Thyroid gland (tissue), 4 donors: ENCODE results near the gene POU3F2. TPM values are rescaled to one million over a fixed set of nuclear protein-coding genes. Genes with fewer than 3 reads are reported as not detected.

Source experiments
- DNase-seq, 2 donors: peaks; one replicate each; pipeline ENCODE4 v3.0.0-alpha.2; 2019
- H3K27ac ChIP-seq, 3 donors: fragments of 200-600 bp; sonication (generic); 1 replicate in 2 of 3; 2 replicates in 1 of 3; pipeline ENCODE4 v1.5.1; 2016 to 2019; ENCODE audit warnings: mild to moderate bottlenecking in 1 of 3, moderate library complexity in 1 of 3
- H3K27me3 ChIP-seq: fragments of 200-600 bp; sonication (generic); one replicate; pipeline ENCODE4 v1.5.1; 2019
- H3K36me3 ChIP-seq, 2 donors: fragments of 200-600 bp; sonication (generic); one replicate each; pipeline ENCODE4 v1.5.1; 2016 to 2019
- H3K4me1 ChIP-seq, 2 donors: fragments of 200-600 bp; sonication (generic); one replicate each; pipeline ENCODE4 v1.5.1; 2017 to 2019
- H3K4me3 ChIP-seq, 3 donors: fragments of 200-600 bp; sonication (generic); replicated peaks in 1 of 3; 1 replicate in 2 of 3; 2 replicates in 1 of 3; pipeline ENCODE4 v1.5.1; 2016; ENCODE audit warnings: mild to moderate bottlenecking in 1 of 3
- H3K9me3 ChIP-seq: fragments of 200-600 bp; sonication (generic); one replicate; pipeline ENCODE4 v1.5.1; 2017
- CTCF ChIP-seq, 6 experiments: fragments of 200-600 bp in 3 of 6; fragments of 450-650 bp in 3 of 6; sonication (generic) in 3 of 6; IDR thresholded peaks; one replicate each; pipeline ENCODE4 v1.5.1; 2016 to 2019; ENCODE audit warnings: antibody characterized with exemption in 6 of 6, mild to moderate bottlenecking in 2 of 6, inconsistent platforms in 1 of 6, moderate library complexity in 1 of 6
- POLR2A ChIP-seq, 2 donors: fragments of 450-650 bp; IDR thresholded peaks; one replicate each; pipeline ENCODE4 v1.6.1; 2017; ENCODE audit warnings: antibody characterized with exemption in 2 of 2, mild to moderate bottlenecking in 2 of 2, moderate library complexity in 1 of 2
- WGBS, 2 donors: methylation state at CpG; one replicate each; pipeline ENCODE4 v1.1.5; 2017; 5-methylcytosine and 5-hydroxymethylcytosine counted together
- intact Hi-C: fragments of 100-400 bp; cut with DNase I; formaldehyde crosslinking; loops from one replicate; pipeline ENCODE4 v1.15.1; 2023
- total RNA-seq, 4 donors: library from RNA; depleted of rRNA; stranded (reverse); fragments of >200 nt; gene quantifications; one replicate each; pipeline ENCODE4 v1.2.3, GENCODE V29; 2016

POU3F2 gene
- total RNA-seq, 4 donors from 2014 or later, result not detected

- TF ChIP-seq CTCF (IDR thresholded peaks at IDR 0.05), result no peak
- no peak for TF ChIP-seq POLR2A (IDR thresholded peaks at IDR 0.05)
- peaks cover 4 to 9% of the 10 kb centered on the region in 2 donors for H3K4me1 ChIP-seq
- 5 to 13% methylated on average over 17 to 19 of the region's 19 CpGs for WGBS, 2 donors
These were observed 8.7 kb upstream of the POU3F2 start for GRCh38 chr6:98825600-98826230.

GRCh38 chr6:98827295-98828159 lies 6.8 kb upstream of the POU3F2 start:
- H3K4me3 ChIP-seq, result no peak overlapping the region
- TF ChIP-seq CTCF (IDR thresholded peaks at IDR 0.05) (no peak), POLR2A (IDR thresholded peaks at IDR 0.05) (no peak)
- intact Hi-C loops, result no loop called here
- no peaks in the 10 kb centered on the region for H3K36me3 ChIP-seq
- H3K9me3 ChIP-seq, result no peaks in the 10 kb centered on the region
- WGBS, 2 donors, result 5 to 7% methylated on average over 41 to 43 of the region's 44 CpGs
- peaks cover 16 to 26% of the 10 kb centered on the region in 2 donors for H3K4me1 ChIP-seq
- peaks cover 58% of the 10 kb centered on the region for H3K27me3 ChIP-seq
- no peak for DNase-seq
- no peak overlapping the region for H3K27ac ChIP-seq

More at GRCh38 chr6:98825600-98826230, 8.7 kb upstream of the POU3F2 start:
- H3K27ac ChIP-seq, result no peak overlapping the region
- peaks cover 40% of the 10 kb centered on the region for H3K27me3 ChIP-seq
- intact Hi-C loops, result no loop called here
- no peaks in the 10 kb centered on the region for H3K9me3 ChIP-seq
- H3K36me3 ChIP-seq, result no peaks in the 10 kb centered on the region
- H3K4me3 ChIP-seq, result no peak overlapping the region
- no peak for DNase-seq

- TF ChIP-seq CTCF (IDR thresholded peaks at IDR 0.05), result no peak
- TF ChIP-seq POLR2A (IDR thresholded peaks at IDR 0.05), result no peak
- intact Hi-C loops, result no loop called here
These were observed 6.1 kb upstream of the POU3F2 start for GRCh38 chr6:98828211-98828788.

GRCh38 chr6:98828941-98829411 lies 5.4 kb upstream of the POU3F2 start:
- intact Hi-C loops, result no loop called here
- no peaks in the 10 kb centered on the region for H3K9me3 ChIP-seq
- H3K36me3 ChIP-seq, result no peaks in the 10 kb centered on the region
- no peak overlapping the region for H3K4me3 ChIP-seq
- H3K27me3 ChIP-seq, result peaks cover 62% of the 10 kb centered on the region
- TF ChIP-seq CTCF (IDR thresholded peaks at IDR 0.05) (no peak), POLR2A (IDR thresholded peaks at IDR 0.05) (no peak)
- 8 to 11% methylated on average over 14 of the region's 14 CpGs for WGBS, 2 donors
- H3K27ac ChIP-seq, result no peak overlapping the region
- DNase-seq, result no peak
- peaks cover 27 to 40% of the 10 kb centered on the region in 2 donors for H3K4me1 ChIP-seq

More at GRCh38 chr6:98828211-98828788, 6.1 kb upstream of the POU3F2 start:
- H3K9me3 ChIP-seq, result no peaks in the 10 kb centered on the region
- no peak for DNase-seq
- no peaks in the 10 kb centered on the region for H3K36me3 ChIP-seq
- H3K4me3 ChIP-seq, result no peak overlapping the region
- no peak overlapping the region for H3K27ac ChIP-seq
- peaks cover 62% of the 10 kb centered on the region for H3K27me3 ChIP-seq
- H3K4me1 ChIP-seq, result peaks cover 23 to 34% of the 10 kb centered on the region in 2 donors
- 10 to 11% methylated on average over 12 of the region's 12 CpGs for WGBS, 2 donors
